ENCODE results near the gene GALNT14. TPM values are rescaled to one million over a fixed set of nuclear protein-coding genes. Genes with fewer than 3 reads are reported as not detected.

The GALNT14 gene
- total RNA-seq, 1 donor from 2014 or later = 6.4 TPM

DNA sequence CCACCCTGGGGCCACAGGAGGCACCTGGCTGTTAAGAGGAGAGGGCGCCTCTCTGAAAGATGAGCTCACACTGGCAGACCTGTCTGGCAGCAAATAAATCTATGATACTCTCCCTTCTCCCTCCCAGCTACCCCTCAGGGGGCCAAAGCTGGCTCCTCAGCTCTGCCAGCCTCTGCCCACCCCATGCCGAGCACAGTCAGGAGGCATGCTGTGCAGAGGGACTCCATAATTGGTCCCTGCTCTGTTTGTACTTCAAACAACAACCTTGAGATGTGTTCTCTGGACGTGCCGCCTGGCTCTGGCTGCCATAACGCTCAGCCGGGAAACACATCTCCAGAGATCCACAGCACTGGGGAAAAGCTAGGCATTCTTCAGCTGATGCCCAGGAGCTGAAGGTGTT, 126.7 kb downstream of the GALNT14 start:
- H3K79me2 ChIP-seq (ENCODE audit: low read depth) = no peaks in the 10 kb centered on the region
- no peaks in the 10 kb centered on the region for H4K20me1 ChIP-seq (ENCODE audit: low read depth)
- H3K4me1 Mint-ChIP-seq = peaks cover 5% of the 10 kb centered on the region
- H3F3A ChIP-seq (ENCODE audit: low read depth) = no peaks in the 10 kb centered on the region
- H3K27me3 Mint-ChIP-seq (ENCODE audit: insufficient read depth, low read depth) = peaks cover 16% of the 10 kb centered on the region
- H2AFZ ChIP-seq (replicated peaks) = no peak overlapping the region
- no peaks in the 10 kb centered on the region for H3K9me3 ChIP-seq (ENCODE audit: low read depth)
- no peak overlapping the region for H3K9ac ChIP-seq
- H3K27me3 ChIP-seq = no peaks in the 10 kb centered on the region
- no peak for DNase-seq (ENCODE audit: low spot score)
- no peak for TF ChIP-seq EZH2 (IDR thresholded peaks at IDR 0.05)
- no peak for TF ChIP-seq EZH2phosphoT487 (IDR thresholded peaks at IDR 0.05)
- TF ChIP-seq, protein P1, sequence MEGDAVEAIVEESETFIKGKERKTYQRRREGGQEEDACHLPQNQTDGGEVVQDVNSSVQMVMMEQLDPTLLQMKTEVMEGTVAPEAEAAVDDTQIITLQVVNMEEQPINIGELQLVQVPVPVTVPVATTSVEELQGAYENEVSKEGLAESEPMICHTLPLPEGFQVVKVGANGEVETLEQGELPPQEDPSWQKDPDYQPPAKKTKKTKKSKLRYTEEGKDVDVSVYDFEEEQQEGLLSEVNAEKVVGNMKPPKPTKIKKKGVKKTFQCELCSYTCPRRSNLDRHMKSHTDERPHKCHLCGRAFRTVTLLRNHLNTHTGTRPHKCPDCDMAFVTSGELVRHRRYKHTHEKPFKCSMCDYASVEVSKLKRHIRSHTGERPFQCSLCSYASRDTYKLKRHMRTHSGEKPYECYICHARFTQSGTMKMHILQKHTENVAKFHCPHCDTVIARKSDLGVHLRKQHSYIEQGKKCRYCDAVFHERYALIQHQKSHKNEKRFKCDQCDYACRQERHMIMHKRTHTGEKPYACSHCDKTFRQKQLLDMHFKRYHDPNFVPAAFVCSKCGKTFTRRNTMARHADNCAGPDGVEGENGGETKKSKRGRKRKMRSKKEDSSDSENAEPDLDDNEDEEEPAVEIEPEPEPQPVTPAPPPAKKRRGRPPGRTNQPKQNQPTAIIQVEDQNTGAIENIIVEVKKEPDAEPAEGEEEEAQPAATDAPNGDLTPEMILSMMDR (IDR thresholded peaks at IDR 0.05) = no peak
- H3K4me3 ChIP-seq = no peak overlapping the region
- no peak overlapping the region for H3K4me3 Mint-ChIP-seq
- H3K27ac Mint-ChIP-seq = no peak overlapping the region
- no peaks in the 10 kb centered on the region for H3K36me3 ChIP-seq
- H3K9me3 Mint-ChIP-seq = no peaks in the 10 kb centered on the region
- no peaks in the 10 kb centered on the region for H3K36me3 Mint-ChIP-seq
- H3K27ac ChIP-seq = no peak overlapping the region
- no peak overlapping the region for H3K4me2 ChIP-seq
- H3K4me1 ChIP-seq = no peaks in the 10 kb centered on the region

DNA sequence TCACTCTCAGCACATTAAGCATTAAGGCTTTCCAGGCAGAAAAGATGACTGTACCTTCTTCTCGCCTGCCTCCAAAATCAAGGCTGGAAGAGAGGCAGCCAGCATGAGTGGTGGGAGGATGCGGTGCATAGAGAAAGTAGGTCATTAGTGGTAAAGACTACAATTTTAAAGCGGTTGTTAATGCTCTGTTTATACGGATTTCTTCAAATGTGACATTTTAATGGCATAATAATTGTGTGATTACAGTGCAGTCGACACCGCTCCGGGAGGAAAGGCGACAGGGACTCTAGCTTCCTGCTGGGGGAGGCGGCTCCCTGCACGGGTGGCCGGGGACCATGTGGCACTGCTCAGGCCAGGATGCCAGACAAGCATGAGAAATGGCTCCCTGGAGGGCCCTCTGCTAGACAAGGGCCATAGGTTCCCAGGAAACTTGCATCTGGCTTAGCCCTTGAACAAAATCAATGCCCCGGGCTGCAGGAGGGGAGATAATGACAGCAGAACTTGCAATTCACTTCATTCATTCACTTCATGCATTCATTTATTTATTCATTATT, 129.6 kb downstream of the GALNT14 start:
- peaks cover 5% of the 10 kb centered on the region for H3K4me1 Mint-ChIP-seq
- H3K36me3 ChIP-seq = no peaks in the 10 kb centered on the region
- no peak overlapping the region for H3K4me2 ChIP-seq
- no peak overlapping the region for H3K27ac Mint-ChIP-seq
- no peak overlapping the region for H2AFZ ChIP-seq (replicated peaks)
- H3K4me3 ChIP-seq = no peak overlapping the region
- H3K4me1 ChIP-seq = no peaks in the 10 kb centered on the region
- H3K9me3 Mint-ChIP-seq = no peaks in the 10 kb centered on the region
- H3F3A ChIP-seq (ENCODE audit: low read depth) = no peaks in the 10 kb centered on the region
- no peaks in the 10 kb centered on the region for H4K20me1 ChIP-seq (ENCODE audit: low read depth)
- H3K9me3 ChIP-seq (ENCODE audit: low read depth) = no peaks in the 10 kb centered on the region
- peaks cover 16% of the 10 kb centered on the region for H3K27me3 Mint-ChIP-seq (ENCODE audit: insufficient read depth, low read depth)
- no peak overlapping the region for H3K4me3 Mint-ChIP-seq
- H3K9ac ChIP-seq = no peak overlapping the region
- H3K27ac ChIP-seq = no peak overlapping the region
- no peaks in the 10 kb centered on the region for H3K27me3 ChIP-seq
- DNase-seq (ENCODE audit: low spot score) = no peak
- no peaks in the 10 kb centered on the region for H3K79me2 ChIP-seq (ENCODE audit: low read depth)
- no peaks in the 10 kb centered on the region for H3K36me3 Mint-ChIP-seq
- TF ChIP-seq EZH2 (IDR thresholded peaks at IDR 0.05) (no peak), EZH2phosphoT487 (IDR thresholded peaks at IDR 0.05) (no peak)
- TF ChIP-seq, protein P1 (IDR thresholded peaks at IDR 0.05) = no peak

DNA sequence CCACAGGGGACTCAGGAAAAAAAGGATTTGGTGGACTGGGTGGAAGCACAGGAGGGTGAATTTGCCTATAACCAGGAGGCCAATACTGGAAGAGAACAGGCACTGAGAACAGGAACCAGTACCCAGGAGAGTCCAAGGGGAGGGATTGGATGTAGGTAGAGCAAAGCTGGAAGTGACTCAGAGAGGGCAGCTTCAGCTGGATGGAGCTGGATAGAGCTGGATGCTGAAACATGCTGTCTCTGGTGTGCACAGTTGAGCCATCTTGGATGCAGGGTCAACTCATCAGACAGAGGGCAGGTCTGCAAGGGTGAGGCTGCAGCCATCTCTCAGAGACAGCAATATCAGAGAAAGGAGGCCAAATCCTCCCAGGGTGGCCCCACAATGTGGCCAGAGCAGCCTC, 134.0 kb downstream of the GALNT14 start:
- TF ChIP-seq EZH2 (IDR thresholded peaks at IDR 0.05) = no peak
- no peak for TF ChIP-seq EZH2phosphoT487 (IDR thresholded peaks at IDR 0.05)
- TF ChIP-seq, protein P1 (IDR thresholded peaks at IDR 0.05) = no peak
- H3K4me3 Mint-ChIP-seq = no peak overlapping the region
- Histone ChIP-seq H4K20me1 (ENCODE audit: low read depth) (no peaks in the 10 kb centered on the region), H3K9ac (no peak overlapping the region), H3K9me3 (ENCODE audit: low read depth) (no peaks in the 10 kb centered on the region), H3K4me1 (no peaks in the 10 kb centered on the region), H3K4me2 (no peak overlapping the region), H2AFZ (replicated peaks) (no peak overlapping the region), H3K4me3 (no peak overlapping the region), H3K79me2 (ENCODE audit: low read depth) (no peaks in the 10 kb centered on the region), H3K27ac (no peak overlapping the region), H3K27me3 (no peaks in the 10 kb centered on the region), H3K36me3 (no peaks in the 10 kb centered on the region), H3F3A (ENCODE audit: low read depth) (no peaks in the 10 kb centered on the region)
- H3K4me1 Mint-ChIP-seq = no peaks in the 10 kb centered on the region
- no peak for DNase-seq (ENCODE audit: low spot score)
- H3K9me3 Mint-ChIP-seq = no peaks in the 10 kb centered on the region
- H3K27me3 Mint-ChIP-seq (ENCODE audit: insufficient read depth, low read depth) = peaks cover 8% of the 10 kb centered on the region
- H3K36me3 Mint-ChIP-seq = no peaks in the 10 kb centered on the region
- no peak overlapping the region for H3K27ac Mint-ChIP-seq
